Measurements from ENCODE around the gene HSDL2.

- no peak for TF ChIP-seq TCF4 (CRISPR knock-in tag; IDR thresholded peaks at IDR 0.05; ENCODE audit: borderline replicate concordance)
- TF ChIP-seq PATZ1 (CRISPR knock-in tag; IDR thresholded peaks at IDR 0.05; ENCODE audit: borderline replicate concordance) = no peak
- TF ChIP-seq OSR1 (CRISPR knock-in tag; IDR thresholded peaks at IDR 0.05) = no peak
- TF ChIP-seq TOX (CRISPR knock-in tag; IDR thresholded peaks at IDR 0.05; ENCODE audit: borderline replicate concordance) = no peak
- no peak for TF ChIP-seq CREB5 (CRISPR knock-in tag; IDR thresholded peaks at IDR 0.05; ENCODE audit: low read depth)
- TF ChIP-seq ZFP3 (CRISPR knock-in tag; IDR thresholded peaks at IDR 0.05) = no peak
- no peak for TF ChIP-seq CSDC2 (CRISPR knock-in tag; IDR thresholded peaks at IDR 0.05)
- no peak for TF ChIP-seq SNAI2 (CRISPR knock-in tag; IDR thresholded peaks at IDR 0.05)
- no peak for TF ChIP-seq ZNF565 (CRISPR knock-in tag; conservative IDR thresholded peaks at IDR 0.05; ENCODE audit: low read depth)
- no peak for TF ChIP-seq RARB (CRISPR knock-in tag; IDR thresholded peaks at IDR 0.05)
- no peak for TF ChIP-seq ZC3H10 (CRISPR knock-in tag; IDR thresholded peaks at IDR 0.05)
Measured at GRCh38 chr9:112505086-112505485, 125.2 kb downstream of the HSDL2 start.

Data from SK-N-SH treated with all-trans-retinoic acid at 6 μM for 48 hours (cell line).